ENCODE results near the gene NHLRC3. TPM values are rescaled to one million over a fixed set of nuclear protein-coding genes. Genes with fewer than 3 reads are reported as not detected.
"Not testable (repeated sequence)": the region's sequence is repeated elsewhere in the genome, so short reads cannot be mapped to it uniquely, and the experiment has no call there.

Gene NHLRC3
- total RNA-seq, 1 donor from 2014 or later: 35.4 TPM

GRCh38 chr13:39073983-39074382, 35.7 kb downstream of the NHLRC3 start:
- Histone ChIP-seq H3K4me1 (no peaks in the 10 kb centered on the region), H3K27ac (no peak overlapping the region), H3K27me3 (ENCODE audit: low read depth) (no peaks in the 10 kb centered on the region), H3K36me3 (no peaks in the 10 kb centered on the region), H3K4me3 (no peak overlapping the region), H3K9me3 (no peaks in the 10 kb centered on the region)
- intact Hi-C loops (cut with DNase I): no loop called here
- TF ChIP-seq CTCF (IDR thresholded peaks at IDR 0.05): no peak
- no peak for DNase-seq
- ATAC-seq: no peak

GRCh38 chr13:39086251-39086945, 48.1 kb downstream of the NHLRC3 start:
- H3K4me3 ChIP-seq; H3K27me3 ChIP-seq (ENCODE audit: low read depth); H3K9me3 ChIP-seq; H3K36me3 ChIP-seq; H3K27ac ChIP-seq; intact Hi-C loops (cut with DNase I); H3K4me1 ChIP-seq; ATAC-seq; DNase-seq: not testable (repeated sequence)

GRCh38 chr13:39091586-39091985, 53.3 kb downstream of the NHLRC3 start:
- Histone ChIP-seq H3K4me3 (no peak overlapping the region), H3K4me1 (no peaks in the 10 kb centered on the region), H3K9me3 (no peaks in the 10 kb centered on the region), H3K27ac (no peak overlapping the region), H3K36me3 (no peaks in the 10 kb centered on the region), H3K27me3 (ENCODE audit: low read depth) (no peaks in the 10 kb centered on the region)
- TF ChIP-seq CTCF (IDR thresholded peaks at IDR 0.05): no peak
- no peak for ATAC-seq
- no peak for DNase-seq
- intact Hi-C loops (cut with DNase I): no loop called here

GRCh38 chr13:39095500-39095899, 57.2 kb downstream of the NHLRC3 start:
- H3K4me1 ChIP-seq: no peaks in the 10 kb centered on the region
- no peak for DNase-seq
- H3K36me3 ChIP-seq: no peaks in the 10 kb centered on the region
- no peak overlapping the region for H3K4me3 ChIP-seq
- intact Hi-C loops (cut with DNase I): no loop called here
- no peaks in the 10 kb centered on the region for H3K9me3 ChIP-seq
- H3K27me3 ChIP-seq (ENCODE audit: low read depth): no peaks in the 10 kb centered on the region
- no peak for ATAC-seq
- TF ChIP-seq CTCF (IDR thresholded peaks at IDR 0.05): no peak
- no peak overlapping the region for H3K27ac ChIP-seq

GRCh38 chr13:39099231-39099630, 61.0 kb downstream of the NHLRC3 start:
- H3K27ac ChIP-seq: no peak overlapping the region
- no peaks in the 10 kb centered on the region for H3K9me3 ChIP-seq
- no peaks in the 10 kb centered on the region for H3K36me3 ChIP-seq
- DNase-seq (no peak), ATAC-seq (no peak)
- H3K4me1 ChIP-seq: no peaks in the 10 kb centered on the region
- no peak for TF ChIP-seq CTCF (IDR thresholded peaks at IDR 0.05)
- no peak overlapping the region for H3K4me3 ChIP-seq
- no peaks in the 10 kb centered on the region for H3K27me3 ChIP-seq (ENCODE audit: low read depth)
- intact Hi-C loops (cut with DNase I): no loop called here

Other genes with a start within 250 kb of the NHLRC3 start
- 2.7 TPM for gene STOML3, start 47.6 kb upstream of the NHLRC3 start, total RNA-seq
- 35.6 TPM for gene PROSER1, start 367 bp upstream of the NHLRC3 start, total RNA-seq